ACC112 (cell line): Measurements from ENCODE around the gene SLC22A17.
"Not testable (repeated sequence)": the region's sequence is repeated elsewhere in the genome, so short reads cannot be mapped to it uniquely, and the experiment has no call there.

Experiments used
- H2AFZ ChIP-seq: fragments of 200-600 bp; sonication (generic); one replicate; pipeline ENCODE4 v1.6.0; 2017; ENCODE audit warnings: antibody characterized with exemption, low read length; ENCODE audit not compliant: unreplicated experiment
- H3K27ac ChIP-seq: fragments of 200-600 bp; sonication (generic); 2 replicates; pipeline ENCODE4 v1.5.1; 2014; ENCODE audit warnings: low read depth, mild to moderate bottlenecking, antibody characterized with exemption, low read length, moderate library complexity
- H3K27me3 ChIP-seq: fragments of 200-600 bp; sonication (generic); 2 replicates; pipeline ENCODE4 v1.6.1; 2014; ENCODE audit warnings: mild to moderate bottlenecking, antibody characterized with exemption, low read length, moderate library complexity, mixed read lengths; ENCODE audit not compliant: insufficient read depth
- H3K36me3 ChIP-seq: fragments of 200-600 bp; sonication (generic); 2 replicates; pipeline ENCODE4 v1.6.1; 2016; ENCODE audit warnings: mild to moderate bottlenecking, antibody characterized with exemption, low read length, moderate library complexity, mixed read lengths; ENCODE audit not compliant: insufficient read depth
- H3K4me1 ChIP-seq: fragments of 200-600 bp; sonication (generic); one replicate; pipeline ENCODE4 v1.6.1; 2016; ENCODE audit warnings: low read length, mixed read lengths; ENCODE audit not compliant: insufficient read depth, unreplicated experiment, control insufficient read depth
- H3K4me3 ChIP-seq: fragments of 200-600 bp; sonication (generic); 2 replicates; pipeline ENCODE4 v1.5.1; 2014; ENCODE audit warnings: mild to moderate bottlenecking, low read depth, low read length
- H3K79me2 ChIP-seq: fragments of 200-600 bp; sonication (generic); one replicate; pipeline ENCODE4 v1.6.0; 2016; ENCODE audit warnings: low read length; ENCODE audit not compliant: control insufficient read depth, unreplicated experiment, insufficient read depth

Gene SLC22A17

DNA sequence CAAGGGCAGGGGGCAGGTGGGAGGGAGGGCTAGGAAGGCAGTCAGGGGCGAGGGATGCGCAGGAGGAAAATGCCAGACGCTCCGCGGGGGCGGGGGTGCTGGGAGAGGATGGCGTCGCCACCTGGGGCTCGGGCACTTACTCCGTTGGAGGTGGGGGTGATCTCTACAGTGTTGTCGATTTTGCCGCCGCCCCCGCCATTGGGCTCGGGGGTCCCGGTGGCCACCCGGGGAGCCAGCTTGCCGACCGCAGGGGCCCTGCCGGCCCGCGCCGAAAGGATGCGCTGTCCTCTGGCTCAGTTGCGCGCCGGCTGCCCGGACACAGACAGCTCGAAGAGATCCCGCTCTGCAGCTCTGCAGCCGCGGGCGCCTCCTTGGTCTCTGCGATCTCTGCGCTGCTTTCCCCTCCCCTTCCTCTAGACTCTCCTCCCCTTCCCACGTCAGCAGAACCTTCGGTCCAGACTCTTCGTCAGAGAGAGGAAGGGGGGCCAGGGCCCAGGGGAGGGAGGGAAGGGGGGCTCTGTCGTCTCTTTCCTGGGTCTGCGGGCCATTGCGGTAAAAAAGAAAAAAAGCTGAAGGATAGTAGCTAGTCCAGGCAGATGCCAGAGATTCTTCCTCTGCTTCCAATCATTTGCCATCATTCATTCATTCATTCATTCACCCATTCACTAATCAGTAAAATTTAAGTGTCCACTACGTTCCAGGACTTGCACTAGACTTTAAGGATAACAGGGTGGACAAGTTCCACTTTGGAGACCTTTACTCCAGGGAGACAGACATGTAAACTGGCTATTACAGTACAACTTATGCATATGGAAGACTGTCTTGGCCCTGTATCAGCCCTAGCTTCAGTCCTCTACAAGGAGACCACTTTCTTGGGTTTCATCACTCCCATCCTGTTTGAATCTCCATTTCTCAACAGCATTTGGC is at the start of gene SLC22A17:
TSS of gene SLC22A17 (minus strand) at position 382 of the 927 bp plus-strand sequence.
- peak within 1 kb of the TSS; percentile 82 for H2AFZ ChIP-seq
- no peaks in the 10 kb centered on the region for H3K79me2 ChIP-seq
- peaks cover 4% of the 10 kb centered on the region for H3K4me1 ChIP-seq
- H3K27ac ChIP-seq, result peak within 1 kb of the TSS; percentile 35; the same call in 1 of the 2 replicates
- no peaks in the 10 kb centered on the region for H3K36me3 ChIP-seq
- no peaks in the 10 kb centered on the region for H3K27me3 ChIP-seq
- peak within 1 kb of the TSS; percentile 95 for H3K4me3 ChIP-seq

DNA sequence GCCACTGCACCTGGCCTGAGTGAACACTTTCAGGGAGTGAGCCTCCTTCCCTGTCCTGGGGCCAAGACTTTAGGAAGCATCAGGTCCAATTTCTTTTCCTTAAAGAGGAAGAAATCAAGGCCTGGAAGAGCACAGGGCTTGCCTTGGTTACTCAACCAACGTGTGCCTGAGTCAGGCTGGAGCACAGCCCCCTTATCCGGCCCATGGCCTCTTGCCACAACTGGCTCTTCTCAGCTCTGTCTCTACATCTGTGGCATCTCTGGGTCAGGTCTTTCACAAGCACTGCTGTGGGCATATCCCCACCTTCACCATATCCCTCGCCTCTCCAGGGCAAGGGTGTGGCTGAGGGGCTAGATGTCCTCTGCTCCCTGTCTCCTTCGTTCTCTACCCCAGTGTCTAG is 48.6 kb upstream of the SLC22A17 start:
- no peaks in the 10 kb centered on the region for H3K36me3 ChIP-seq
- no peak overlapping the region for H3K4me3 ChIP-seq
- no peak overlapping the region for H2AFZ ChIP-seq
- H3K27me3 ChIP-seq, result peaks cover 67% of the 10 kb centered on the region
- H3K79me2 ChIP-seq, result no peaks in the 10 kb centered on the region
- H3K27ac ChIP-seq, result no peak overlapping the region
- H3K4me1 ChIP-seq, result no peaks in the 10 kb centered on the region

DNA sequence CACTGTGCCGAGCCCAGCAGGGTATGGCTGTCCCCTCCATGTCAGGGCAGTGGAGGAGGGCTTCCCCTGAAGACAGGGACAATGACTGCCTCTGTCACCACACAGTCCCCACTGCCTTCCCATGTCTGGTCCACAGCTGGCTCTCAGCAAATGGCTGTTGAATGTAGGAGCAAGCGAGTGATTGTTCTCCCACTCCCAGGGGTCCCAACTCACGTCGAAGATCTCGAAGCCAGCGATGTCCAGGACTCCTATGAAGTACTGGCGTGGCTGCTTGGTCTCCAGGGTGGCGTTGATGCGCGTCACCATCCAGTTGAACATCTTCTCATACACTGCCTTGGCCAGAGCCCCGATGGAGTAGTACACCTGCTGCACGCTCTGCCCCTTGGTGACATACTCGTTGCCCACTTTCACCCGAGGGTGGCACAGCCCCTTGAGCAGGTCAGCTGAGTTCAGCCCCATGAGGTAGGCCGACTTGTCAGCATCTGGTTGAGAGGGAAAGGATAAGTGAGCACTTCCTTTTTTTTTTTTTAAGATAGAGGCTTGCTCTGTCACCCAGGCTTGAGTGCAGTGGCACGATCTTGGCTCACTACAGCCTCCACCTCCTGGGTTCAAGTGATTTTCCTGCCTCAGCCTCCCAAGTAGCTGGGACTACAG is 47.9 kb upstream of the SLC22A17 start:
- H2AFZ ChIP-seq, H3K27ac ChIP-seq, H3K4me3 ChIP-seq, H3K36me3 ChIP-seq, H3K4me1 ChIP-seq, H3K79me2 ChIP-seq: not testable (repeated sequence)
- H3K27me3 ChIP-seq, result peaks cover 64% of the 10 kb centered on the region

- H3K79me2 ChIP-seq, result no peaks in the 10 kb centered on the region
- H3K4me3 ChIP-seq, result no peak overlapping the region
- H2AFZ ChIP-seq, result no peak overlapping the region
- H3K36me3 ChIP-seq, result no peaks in the 10 kb centered on the region
- no peak overlapping the region for H3K27ac ChIP-seq
- H3K27me3 ChIP-seq, result peaks cover 56% of the 10 kb centered on the region
- no peaks in the 10 kb centered on the region for H3K4me1 ChIP-seq
These were observed 46.9 kb upstream of the SLC22A17 start for GRCh38 chr14:23399591-23399990.

DNA sequence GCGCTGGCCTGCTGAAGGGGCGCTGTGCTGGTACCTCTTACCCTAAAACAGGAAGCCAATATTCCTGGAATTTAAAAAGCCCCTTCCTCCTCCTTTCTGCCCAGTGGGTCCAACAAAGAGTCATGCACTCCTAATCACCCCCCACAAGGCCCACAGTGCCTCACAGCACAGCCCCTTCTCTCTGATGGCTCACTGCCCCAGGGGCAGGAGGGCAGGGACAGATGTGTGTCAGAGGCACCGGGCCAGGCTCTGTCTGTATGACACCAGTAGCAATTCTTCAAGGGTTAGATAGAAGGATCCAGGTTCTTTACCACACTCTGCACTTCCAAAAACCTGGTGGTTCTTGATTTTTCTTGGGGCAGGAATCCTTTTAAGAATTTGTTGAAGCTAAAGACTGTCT is 46.4 kb upstream of the SLC22A17 start:
- H2AFZ ChIP-seq, result no peak overlapping the region
- H3K4me1 ChIP-seq, result no peaks in the 10 kb centered on the region
- no peaks in the 10 kb centered on the region for H3K79me2 ChIP-seq
- H3K4me3 ChIP-seq, result no peak overlapping the region
- no peaks in the 10 kb centered on the region for H3K36me3 ChIP-seq
- peaks cover 56% of the 10 kb centered on the region for H3K27me3 ChIP-seq
- H3K27ac ChIP-seq, result no peak overlapping the region

DNA sequence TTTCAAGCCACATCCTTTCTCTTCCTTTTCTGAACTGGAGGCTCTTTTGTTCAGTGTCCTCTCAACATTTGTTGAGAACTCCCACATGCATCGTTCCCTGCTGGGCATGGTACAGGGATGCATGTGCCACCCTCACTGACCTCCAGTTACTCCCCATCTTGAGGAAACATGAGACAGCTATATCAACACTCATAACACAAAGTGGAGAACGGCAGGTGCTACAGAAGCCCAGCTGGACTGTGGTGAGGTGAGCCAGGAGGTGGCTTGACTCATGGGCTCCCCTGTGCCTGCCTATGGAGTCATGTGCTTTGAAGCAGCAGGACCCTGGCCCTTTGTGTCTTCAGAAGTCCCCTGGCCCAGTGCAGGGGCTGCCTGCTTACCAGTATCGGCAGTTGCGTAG is 45.7 kb upstream of the SLC22A17 start:
- peaks cover 56% of the 10 kb centered on the region for H3K27me3 ChIP-seq

GRCh38 chr14:23396781-23397407 is 44.2 kb upstream of the SLC22A17 start:
- Histone ChIP-seq H3K4me3 (no peak overlapping the region), H3K36me3 (no peaks in the 10 kb centered on the region), H3K27ac (no peak overlapping the region), H3K27me3 (peaks cover 61% of the 10 kb centered on the region), H3K79me2 (no peaks in the 10 kb centered on the region), H2AFZ (no peak overlapping the region), H3K4me1 (no peaks in the 10 kb centered on the region)

More for the DNA sequence above, 45.7 kb upstream of the SLC22A17 start:
- Histone ChIP-seq H3K27ac (no peak overlapping the region), H3K79me2 (no peaks in the 10 kb centered on the region), H3K4me1 (no peaks in the 10 kb centered on the region), H3K36me3 (no peaks in the 10 kb centered on the region), H3K4me3 (no peak overlapping the region), H2AFZ (no peak overlapping the region)

- peaks cover 61% of the 10 kb centered on the region for H3K27me3 ChIP-seq
- H3K79me2 ChIP-seq, result no peaks in the 10 kb centered on the region
- no peaks in the 10 kb centered on the region for H3K36me3 ChIP-seq
- no peak overlapping the region for H3K4me3 ChIP-seq
- no peak overlapping the region for H2AFZ ChIP-seq
- H3K4me1 ChIP-seq, result no peaks in the 10 kb centered on the region
- H3K27ac ChIP-seq, result no peak overlapping the region
These were observed 43.4 kb upstream of the SLC22A17 start for GRCh38 chr14:23396126-23396525.

DNA sequence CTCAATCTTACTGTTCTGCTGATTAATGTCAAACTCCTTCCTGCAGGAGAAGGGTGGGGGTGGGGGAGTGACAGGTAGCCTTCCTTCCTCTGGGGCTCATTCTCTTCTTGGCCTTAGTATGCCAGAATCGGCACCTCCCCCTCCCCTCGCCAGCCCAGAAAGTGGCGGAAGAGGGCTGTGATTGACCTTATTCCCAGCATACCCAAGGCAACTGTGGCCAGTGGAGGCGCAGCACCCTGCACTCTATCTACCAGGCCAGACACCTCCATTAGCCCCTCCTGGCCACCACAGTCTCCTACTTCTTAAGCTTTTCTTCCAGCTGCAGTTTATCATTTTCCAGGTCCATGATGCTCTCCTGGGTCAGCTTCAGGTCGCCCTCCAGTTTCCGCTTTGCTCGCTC is 39.9 kb upstream of the SLC22A17 start:
- peaks cover 79% of the 10 kb centered on the region for H3K27me3 ChIP-seq
- H3K4me1 ChIP-seq, result no peaks in the 10 kb centered on the region
- no peak overlapping the region for H3K4me3 ChIP-seq
- no peaks in the 10 kb centered on the region for H3K36me3 ChIP-seq
- no peak overlapping the region for H2AFZ ChIP-seq
- no peaks in the 10 kb centered on the region for H3K79me2 ChIP-seq
- H3K27ac ChIP-seq, result no peak overlapping the region

DNA sequence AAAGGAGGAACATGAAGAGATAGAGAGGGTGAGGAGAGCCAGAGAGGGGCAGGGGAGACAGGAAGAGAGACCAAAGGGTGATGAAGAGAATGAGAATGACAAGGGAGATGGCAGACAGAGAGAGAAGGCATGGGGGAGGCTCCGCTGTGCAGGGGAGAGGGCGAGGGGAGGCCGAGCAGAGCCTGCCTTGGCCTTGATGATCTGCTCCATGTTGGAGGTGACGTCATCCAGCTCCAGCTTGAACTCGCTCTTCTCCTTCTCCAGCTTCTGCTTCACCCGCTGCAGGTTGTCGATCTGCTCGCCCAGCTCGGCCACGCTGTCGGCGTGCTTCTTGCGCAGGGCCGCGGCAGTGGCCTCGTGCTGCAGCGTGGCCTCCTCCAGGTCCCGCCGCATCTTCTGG is 37.2 kb upstream of the SLC22A17 start:
- not testable (repeated sequence) for H3K4me1 ChIP-seq, H3K79me2 ChIP-seq, H3K36me3 ChIP-seq, H3K27ac ChIP-seq, H3K4me3 ChIP-seq, H2AFZ ChIP-seq
- peaks cover 86% of the 10 kb centered on the region for H3K27me3 ChIP-seq
